Activated T-cell treated with anti-CD3 and anti-CD28 coated beads, Interleukin-2, amount 50 U/mL, for 4 hours (primary cell): Measurements from ENCODE around the gene CLASP1. TPM values are rescaled to one million over a fixed set of nuclear protein-coding genes. Genes with fewer than 3 reads are reported as not detected.

Experiments
- ATAC-seq, 2 donors: fragments of 200-7000 bp; cut with Tn5 transposase; one replicate each; pipeline ENCODE4 v1.10.0; 2021
- DNase-seq: peaks from one replicate; pipeline ENCODE4 v3.0.0-alpha.2; 2020
- H3K27me3 Mint-ChIP-seq: one replicate; pipeline ENCODE4 v1.8.0; 2021; ENCODE audit warnings: low read depth, mixed read lengths
- H3K36me3 Mint-ChIP-seq: one replicate; pipeline ENCODE4 v1.8.0; 2022; ENCODE audit warnings: mixed read lengths; ENCODE audit not compliant: insufficient read depth
- H3K4me1 Mint-ChIP-seq: one replicate; pipeline ENCODE4 v1.8.0; 2021; ENCODE audit warnings: low read depth, mixed read lengths
- H3K4me3 Mint-ChIP-seq: one replicate; pipeline ENCODE4 v1.8.0; 2021; ENCODE audit warnings: mild to moderate bottlenecking, moderate library complexity, mixed read lengths
- H3K9me3 Mint-ChIP-seq: one replicate; pipeline ENCODE4 v1.8.0; 2021; ENCODE audit warnings: mixed read lengths
- total RNA-seq, 3 donors: library from RNA; stranded (reverse); gene quantifications; one replicate each; pipeline ENCODE4 v1.2.1, GENCODE V29; 2021

Gene CLASP1
- total RNA-seq, 3 donors from 2014 or later, result 48.3 to 68.2 (median 63.2) TPM

GRCh38 chr2:121596221-121597080 lies 52.8 kb downstream of the CLASP1 start:
- peaks cover 41% of the 10 kb centered on the region for H3K4me1 Mint-ChIP-seq
- H3K27me3 Mint-ChIP-seq, result no peaks in the 10 kb centered on the region
- no peaks in the 10 kb centered on the region for H3K9me3 Mint-ChIP-seq
- ATAC-seq, result peak; percentile 62 to 67
- H3K36me3 Mint-ChIP-seq, result peaks cover 2% of the 10 kb centered on the region
- no peak for DNase-seq
- H3K4me3 Mint-ChIP-seq, result peak overlapping the region; percentile 73

- DNase-seq (no peak), ATAC-seq (no peak)
- H3K36me3 Mint-ChIP-seq, result no peaks in the 10 kb centered on the region
- peaks cover 33% of the 10 kb centered on the region for H3K4me1 Mint-ChIP-seq
- no peaks in the 10 kb centered on the region for H3K27me3 Mint-ChIP-seq
- H3K9me3 Mint-ChIP-seq, result no peaks in the 10 kb centered on the region
- H3K4me3 Mint-ChIP-seq, result no peak overlapping the region
Observed at GRCh38 chr2:121595012-121595891, 54.0 kb downstream of the CLASP1 start.

GRCh38 chr2:121591199-121591598 lies 58.1 kb downstream of the CLASP1 start:
- Mint-ChIP-seq H3K27me3 (no peaks in the 10 kb centered on the region), H3K9me3 (no peaks in the 10 kb centered on the region)
- no peak for ATAC-seq

GRCh38 chr2:121588357-121588756 lies 60.9 kb downstream of the CLASP1 start:
- DNase-seq (no peak), ATAC-seq (no peak)
- Mint-ChIP-seq H3K4me1 (peaks cover 18% of the 10 kb centered on the region), H3K4me3 (no peak overlapping the region), H3K9me3 (no peaks in the 10 kb centered on the region), H3K36me3 (peaks cover 7% of the 10 kb centered on the region), H3K27me3 (no peaks in the 10 kb centered on the region)

More at GRCh38 chr2:121591199-121591598, 58.1 kb downstream of the CLASP1 start:
- DNase-seq, result no peak
- Mint-ChIP-seq H3K4me3 (no peak overlapping the region), H3K36me3 (no peaks in the 10 kb centered on the region), H3K4me1 (peaks cover 13% of the 10 kb centered on the region)

- Mint-ChIP-seq H3K4me3 (no peak overlapping the region), H3K36me3 (peaks cover 7% of the 10 kb centered on the region), H3K4me1 (peaks cover 23% of the 10 kb centered on the region), H3K27me3 (no peaks in the 10 kb centered on the region), H3K9me3 (no peaks in the 10 kb centered on the region)
- ATAC-seq, result no peak
- DNase-seq, result no peak
Observed at GRCh38 chr2:121587131-121587530, 62.1 kb downstream of the CLASP1 start.

- no peak for DNase-seq
- Mint-ChIP-seq H3K36me3 (peaks cover 7% of the 10 kb centered on the region), H3K9me3 (no peaks in the 10 kb centered on the region), H3K27me3 (no peaks in the 10 kb centered on the region), H3K4me3 (no peak overlapping the region), H3K4me1 (peaks cover 18% of the 10 kb centered on the region)
- ATAC-seq, result no peak
Observed at GRCh38 chr2:121584741-121585140, 64.5 kb downstream of the CLASP1 start.

GRCh38 chr2:121583555-121583954 lies 65.7 kb downstream of the CLASP1 start:
- no peak overlapping the region for H3K4me3 Mint-ChIP-seq
- H3K36me3 Mint-ChIP-seq, result peaks cover 7% of the 10 kb centered on the region
- ATAC-seq, result peak in 1 of 2 donors; percentile 63
- peaks cover 20% of the 10 kb centered on the region for H3K4me1 Mint-ChIP-seq
- no peak for DNase-seq
- no peaks in the 10 kb centered on the region for H3K27me3 Mint-ChIP-seq
- no peaks in the 10 kb centered on the region for H3K9me3 Mint-ChIP-seq

GRCh38 chr2:121582272-121582671 lies 67.0 kb downstream of the CLASP1 start:
- H3K4me1 Mint-ChIP-seq, result peaks cover 24% of the 10 kb centered on the region

GRCh38 chr2:121579309-121579708 lies 70.0 kb downstream of the CLASP1 start:
- H3K4me3 Mint-ChIP-seq, result no peak overlapping the region
- no peak for DNase-seq
- no peak for ATAC-seq
- H3K9me3 Mint-ChIP-seq, result no peaks in the 10 kb centered on the region
- no peaks in the 10 kb centered on the region for H3K27me3 Mint-ChIP-seq
- H3K4me1 Mint-ChIP-seq, result peaks cover 21% of the 10 kb centered on the region
- H3K36me3 Mint-ChIP-seq, result no peaks in the 10 kb centered on the region

More at GRCh38 chr2:121582272-121582671, 67.0 kb downstream of the CLASP1 start:
- no peak for DNase-seq
- Mint-ChIP-seq H3K27me3 (no peaks in the 10 kb centered on the region), H3K9me3 (no peaks in the 10 kb centered on the region), H3K36me3 (peaks cover 7% of the 10 kb centered on the region), H3K4me3 (no peak overlapping the region)
- no peak for ATAC-seq

- no peaks in the 10 kb centered on the region for H3K27me3 Mint-ChIP-seq
- DNase-seq (no peak), ATAC-seq (no peak)
- no peaks in the 10 kb centered on the region for H3K9me3 Mint-ChIP-seq
- peaks cover 18% of the 10 kb centered on the region for H3K4me1 Mint-ChIP-seq
- no peak overlapping the region for H3K4me3 Mint-ChIP-seq
- H3K36me3 Mint-ChIP-seq, result peaks cover 3% of the 10 kb centered on the region
Observed at GRCh38 chr2:121577381-121577780, 71.9 kb downstream of the CLASP1 start.

GRCh38 chr2:121576263-121576662 lies 73.0 kb downstream of the CLASP1 start:
- H3K27me3 Mint-ChIP-seq, result no peaks in the 10 kb centered on the region
- DNase-seq, result no peak
- peaks cover 9% of the 10 kb centered on the region for H3K36me3 Mint-ChIP-seq
- no peaks in the 10 kb centered on the region for H3K9me3 Mint-ChIP-seq
- ATAC-seq, result no peak
- peaks cover 20% of the 10 kb centered on the region for H3K4me1 Mint-ChIP-seq
- no peak overlapping the region for H3K4me3 Mint-ChIP-seq

GRCh38 chr2:121575800-121576199 lies 73.5 kb downstream of the CLASP1 start:
- H3K4me1 Mint-ChIP-seq, result peaks cover 19% of the 10 kb centered on the region

GRCh38 chr2:121570667-121571055 lies 78.6 kb downstream of the CLASP1 start:
- ATAC-seq (no peak), DNase-seq (no peak)
- H3K4me3 Mint-ChIP-seq, result no peak overlapping the region
- H3K9me3 Mint-ChIP-seq, result no peaks in the 10 kb centered on the region
- H3K36me3 Mint-ChIP-seq, result peaks cover 18% of the 10 kb centered on the region
- H3K4me1 Mint-ChIP-seq, result peaks cover 29% of the 10 kb centered on the region
- H3K27me3 Mint-ChIP-seq, result no peaks in the 10 kb centered on the region

More at GRCh38 chr2:121575800-121576199, 73.5 kb downstream of the CLASP1 start:
- no peak overlapping the region for H3K4me3 Mint-ChIP-seq
- H3K36me3 Mint-ChIP-seq, result peaks cover 9% of the 10 kb centered on the region
- ATAC-seq, result no peak
- H3K9me3 Mint-ChIP-seq, result no peaks in the 10 kb centered on the region
- no peaks in the 10 kb centered on the region for H3K27me3 Mint-ChIP-seq
- DNase-seq, result no peak

- peaks cover 18% of the 10 kb centered on the region for H3K36me3 Mint-ChIP-seq
- no peaks in the 10 kb centered on the region for H3K9me3 Mint-ChIP-seq
- H3K27me3 Mint-ChIP-seq, result no peaks in the 10 kb centered on the region
- H3K4me3 Mint-ChIP-seq, result no peak overlapping the region
- DNase-seq (no peak), ATAC-seq (no peak)
- peaks cover 31% of the 10 kb centered on the region for H3K4me1 Mint-ChIP-seq
Observed at GRCh38 chr2:121570036-121570666, 79.1 kb downstream of the CLASP1 start.
